Activated T-helper 9 cell treated with anti-CD3 and anti-CD28 coated beads, Interleukin-2, amount 50 U/mL, for 16 hours (primary cell): ENCODE measurements around the gene KAT2B.
A peak's percentile ranks its signal among the peaks of the same experiment; 100 is the strongest.
"Not testable (repeated sequence)": the region's sequence is repeated elsewhere in the genome, so short reads cannot be mapped to it uniquely, and the experiment has no call there.

Source experiments
- DNase-seq: peaks from one replicate; pipeline ENCODE4 v3.0.0-alpha.2; 2020; ENCODE audit warnings: low read depth

KAT2B gene

GRCh38 chr3:20039765-20040547 is at the start of gene KAT2B:
Gene KAT2B (plus strand): TSS chr3:20040446. CDS start chr3:20040478, 32 bp downstream.
- peak; percentile 79 for DNase-seq

GRCh38 chr3:19994796-19995195 is 45.5 kb upstream of the KAT2B start:
- DNase-seq: no peak

- DNase-seq: no peak
These were observed 42.7 kb upstream of the KAT2B start for GRCh38 chr3:19997502-19997901.

- no peak for DNase-seq
These were observed 38.3 kb upstream of the KAT2B start for GRCh38 chr3:20001932-20002331.

GRCh38 chr3:20007960-20008359 is 32.3 kb upstream of the KAT2B start:
- DNase-seq: no peak

- no peak for DNase-seq
These were observed 31.6 kb upstream of the KAT2B start for GRCh38 chr3:20008646-20009045.

- DNase-seq: no peak
These were observed 28.1 kb upstream of the KAT2B start, which contains the start of gene PP2D1 for GRCh38 chr3:20012164-20012563. Gene PP2D1 (minus strand): TSS chr3:20012264. CDS start chr3:20012072, 192 bp downstream.

- no peak for DNase-seq
These were observed 26.9 kb upstream of the KAT2B start for GRCh38 chr3:20013396-20013795.

GRCh38 chr3:20015525-20015924 is 24.7 kb upstream of the KAT2B start:
- DNase-seq: no peak

GRCh38 chr3:20016076-20016475 is 24.2 kb upstream of the KAT2B start:
- not testable (repeated sequence) for DNase-seq

GRCh38 chr3:20022954-20023622 is 17.2 kb upstream of the KAT2B start:
- DNase-seq: no peak

GRCh38 chr3:20023623-20024405 is 16.4 kb upstream of the KAT2B start:
- DNase-seq: no peak

GRCh38 chr3:20027136-20027535 is 13.1 kb upstream of the KAT2B start:
- no peak for DNase-seq

GRCh38 chr3:20028905-20029331 is 11.3 kb upstream of the KAT2B start:
- DNase-seq: no peak

- DNase-seq: not testable (repeated sequence)
These were observed 8.3 kb upstream of the KAT2B start for GRCh38 chr3:20031939-20032338.

- no peak for DNase-seq
These were observed 5.2 kb upstream of the KAT2B start for GRCh38 chr3:20035019-20035418.

- DNase-seq: no peak
These were observed 2.8 kb upstream of the KAT2B start for GRCh38 chr3:20037255-20037996.

GRCh38 chr3:20038699-20039465 is 1.4 kb upstream of the KAT2B start:
- DNase-seq: no peak

GRCh38 chr3:20039466-20039764 is 831 bp upstream of the KAT2B start:
- DNase-seq: no peak

- peak; percentile 54 for DNase-seq
These were observed 426 bp downstream of the KAT2B start for GRCh38 chr3:20040548-20041196.
